GF-D8 (cell line): ENCODE measurements around the gene ZNF787.

Source experiments
- DNase-seq: peaks from one replicate; lab custom pipeline; 2025; lab: John Stamatoyannopoulos, UW

ZNF787 gene

GRCh38 chr19:56087647-56088496 lies 33.2 kb downstream of the ZNF787 start:
- DNase-seq: no peak

- DNase-seq: no peak
Measured at GRCh38 chr19:56086671-56087430, 34.2 kb downstream of the ZNF787 start.

DNA sequence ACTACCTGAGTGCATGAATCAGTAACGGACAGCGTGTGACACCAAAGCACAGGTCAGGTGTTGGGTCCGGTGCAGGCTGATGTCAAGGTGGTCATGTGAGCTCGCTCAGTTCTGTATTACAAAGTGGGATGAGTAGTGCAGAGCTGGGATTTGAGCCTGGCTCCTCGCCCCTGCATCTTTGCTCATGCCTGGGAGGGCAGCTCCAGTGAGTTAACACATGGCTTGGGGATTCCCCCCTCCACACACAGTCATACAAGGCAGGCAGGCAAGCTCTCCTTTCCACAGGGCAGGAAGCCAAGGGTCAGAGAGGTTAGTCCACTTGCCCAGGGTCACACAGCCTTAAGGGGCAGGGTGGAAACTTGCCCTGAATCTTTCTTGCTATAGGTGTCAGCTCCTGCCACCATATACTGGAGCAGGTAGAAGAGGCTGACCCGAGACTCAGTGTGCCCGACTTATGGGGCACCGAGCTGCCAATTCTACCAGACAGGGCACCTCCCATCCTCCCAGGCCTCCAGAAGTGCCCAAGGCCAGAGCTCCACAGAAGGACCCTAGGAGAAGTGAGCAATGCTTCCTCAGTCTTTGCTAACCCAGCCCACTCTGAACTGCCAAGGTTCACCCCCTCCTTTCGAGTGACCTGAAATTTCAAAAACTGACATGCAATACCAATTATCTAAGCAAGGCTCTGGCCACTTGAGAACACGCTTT lies 35.4 kb downstream of the ZNF787 start:
- DNase-seq: no peak

DNA sequence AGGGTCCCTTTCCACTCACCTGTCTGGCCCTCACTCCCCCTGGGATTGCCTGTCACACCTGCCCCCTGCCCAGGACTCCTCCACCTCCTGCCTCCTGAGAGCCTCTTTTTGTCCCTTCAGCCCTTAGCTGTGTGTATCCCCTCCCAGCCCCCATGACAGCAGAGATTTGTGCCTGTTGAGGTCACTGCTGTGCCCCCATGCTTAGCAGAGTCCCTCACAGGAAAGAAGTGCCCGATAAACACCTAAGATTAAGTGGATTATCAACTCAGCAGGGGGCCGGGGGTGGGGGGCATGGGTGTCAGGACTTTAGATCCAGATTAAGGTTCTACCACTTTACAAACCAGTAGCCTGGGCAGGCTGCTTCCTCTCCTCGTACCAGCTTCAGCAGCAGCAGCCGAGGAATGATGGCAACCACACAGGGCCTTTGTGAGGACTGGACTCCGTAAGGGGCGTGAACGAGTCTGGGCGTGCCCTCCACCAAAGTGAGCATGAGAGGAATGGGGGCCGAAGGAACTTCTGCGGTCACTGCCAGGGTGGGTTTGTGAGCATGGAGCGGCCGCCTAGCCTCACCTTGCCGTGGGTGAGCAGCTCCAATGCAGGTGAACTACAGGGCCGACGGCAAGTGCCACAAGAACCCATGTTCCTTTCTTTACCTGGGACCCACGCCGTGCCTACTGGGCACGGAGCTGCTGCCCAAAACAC lies 36.1 kb downstream of the ZNF787 start:
- no peak for DNase-seq

- no peak for DNase-seq
Measured at GRCh38 chr19:56083668-56084067, 37.4 kb downstream of the ZNF787 start.

GRCh38 chr19:56080669-56081401 lies 40.3 kb downstream of the ZNF787 start:
- DNase-seq: no peak

- no peak for DNase-seq
Measured at GRCh38 chr19:56079609-56080008, 41.5 kb downstream of the ZNF787 start.

DNA sequence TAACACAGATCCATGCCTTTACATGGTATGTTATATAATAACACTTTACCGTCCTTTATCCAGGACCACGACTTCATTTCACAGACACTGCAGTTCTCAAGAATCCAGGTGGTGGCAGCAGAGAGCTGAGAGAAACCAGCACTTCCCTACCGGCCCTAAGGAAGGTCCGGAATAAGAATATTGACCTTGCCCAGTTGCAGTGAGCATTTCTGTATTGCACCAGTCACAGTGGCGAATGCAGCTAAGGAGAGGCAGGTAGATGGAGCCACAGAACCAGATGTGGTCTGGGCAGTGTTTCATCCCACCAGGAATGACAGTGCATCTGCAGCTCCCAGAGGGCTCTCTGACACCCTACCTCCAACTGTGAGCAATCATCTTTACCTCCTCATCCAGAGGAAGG lies 44.6 kb downstream of the ZNF787 start:
- no peak for DNase-seq

DNA sequence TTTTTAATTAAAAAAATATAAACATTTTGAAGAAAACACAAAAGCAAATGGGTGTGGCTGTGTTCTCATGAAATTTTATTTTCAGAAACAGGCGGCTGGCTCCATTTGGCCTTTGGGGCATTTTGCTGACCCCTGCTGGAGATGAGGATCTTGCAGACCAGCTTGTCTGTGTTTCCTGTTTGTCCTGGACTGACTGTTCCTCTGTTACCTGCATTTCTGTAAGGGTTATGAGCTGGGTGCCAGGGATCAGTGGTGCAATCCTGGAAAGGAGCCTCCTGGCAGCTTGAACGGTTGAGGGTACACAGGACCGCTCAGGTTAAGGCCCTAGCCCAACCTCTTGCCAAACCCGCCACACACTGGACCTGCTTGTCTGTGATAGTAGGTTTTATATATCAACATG lies 49.9 kb downstream of the ZNF787 start:
- no peak for DNase-seq

DNA sequence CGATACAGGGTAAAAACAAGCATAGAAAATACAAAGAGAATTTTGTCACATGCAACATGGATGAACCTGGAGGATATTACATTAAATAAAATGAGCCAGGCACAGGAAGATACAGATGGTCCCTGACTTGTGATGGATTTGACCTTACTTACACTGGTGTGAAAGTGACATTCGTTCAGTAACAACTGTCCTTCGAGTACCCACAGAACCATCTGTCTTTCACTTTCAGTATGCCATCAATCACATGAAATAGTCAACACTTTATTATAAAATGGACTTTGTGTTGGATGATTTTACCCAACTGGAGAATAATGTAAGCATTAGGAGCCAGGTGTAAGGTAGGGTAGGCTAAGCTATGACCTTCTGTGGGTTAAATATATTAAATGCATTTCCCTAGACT lies 51.5 kb downstream of the ZNF787 start:
- DNase-seq: no peak

DNA sequence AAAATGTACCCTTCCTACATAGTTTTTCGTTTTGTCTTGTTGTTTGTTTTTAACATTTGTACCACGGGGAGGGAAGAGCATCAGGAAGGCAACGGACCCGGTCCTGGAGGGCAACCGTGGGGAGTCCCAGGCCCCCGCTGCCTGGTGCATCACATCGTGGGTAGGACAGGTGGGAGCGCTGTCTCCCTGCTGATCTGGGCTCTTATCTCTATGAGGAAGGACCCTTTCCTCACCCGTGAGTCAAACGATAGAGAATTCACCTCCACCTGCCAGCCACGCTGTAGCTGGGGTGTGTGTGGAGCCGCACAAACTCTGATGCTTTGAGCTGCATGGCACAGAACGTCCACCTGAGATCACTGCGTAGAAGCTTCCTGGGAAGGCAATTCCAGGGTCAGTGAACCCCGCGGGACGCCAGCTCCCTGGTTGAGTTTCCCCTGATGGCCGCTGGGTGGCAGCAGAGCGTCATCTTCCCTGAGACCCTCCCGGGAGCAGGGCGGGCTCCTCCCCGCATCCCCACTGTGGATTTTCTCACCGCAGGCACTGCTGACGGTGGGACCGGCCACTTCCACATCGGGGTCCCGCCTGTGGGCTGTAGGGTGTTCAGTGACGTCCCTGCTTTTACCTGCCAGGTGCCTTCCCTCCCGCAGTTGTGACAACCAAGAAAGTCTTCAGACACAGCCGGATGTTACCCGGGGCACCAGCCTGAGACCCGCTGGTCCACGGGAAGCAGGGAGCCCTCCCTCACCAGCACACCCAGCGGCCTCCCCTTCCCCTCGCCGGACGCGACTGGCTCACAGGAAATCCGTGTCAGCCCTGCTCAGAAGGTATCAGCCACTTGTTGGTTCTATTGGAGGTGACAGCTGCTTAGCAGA lies 54.7 kb downstream of the ZNF787 start:
- DNase-seq: no peak

- DNase-seq: no peak
Measured at GRCh38 chr19:56053596-56053995, 67.5 kb downstream of the ZNF787 start.
